Right ventricle myocardium superior (tissue), 1 donor: ENCODE results near the gene TMTC1. TPM values are rescaled to one million over a fixed set of nuclear protein-coding genes. Genes with fewer than 3 reads are reported as not detected.

Experiments
- ATAC-seq: fragments of 200-7000 bp; cut with Tn5 transposase; one replicate; pipeline ENCODE4 v1.9.1; 2020; ENCODE audit warnings: mild to moderate bottlenecking; ENCODE audit not compliant: poor library complexity
- DNase-seq: peaks from one replicate; pipeline ENCODE4 v3.0.0-alpha.2; 2020
- intact Hi-C: fragments of 100-400 bp; cut with DNase I; formaldehyde crosslinking; loops from one replicate; pipeline ENCODE4 v1.11.2; 2022
- total RNA-seq: library from RNA; stranded (reverse); fragmentation: NEBNext Ultra II Directional; extraction: Animal tissue kit (Norgen Biotek cat#: 25700); gene quantifications from one replicate; pipeline ENCODE4 v1.2.1, GENCODE V29; 2021
- donor health status: DM: no; HTN: yes; CAD: no; lungs with severe emphysema.

TMTC1 gene
- total RNA-seq, 1 donor from 2014 or later: 29.1 TPM

DNA sequence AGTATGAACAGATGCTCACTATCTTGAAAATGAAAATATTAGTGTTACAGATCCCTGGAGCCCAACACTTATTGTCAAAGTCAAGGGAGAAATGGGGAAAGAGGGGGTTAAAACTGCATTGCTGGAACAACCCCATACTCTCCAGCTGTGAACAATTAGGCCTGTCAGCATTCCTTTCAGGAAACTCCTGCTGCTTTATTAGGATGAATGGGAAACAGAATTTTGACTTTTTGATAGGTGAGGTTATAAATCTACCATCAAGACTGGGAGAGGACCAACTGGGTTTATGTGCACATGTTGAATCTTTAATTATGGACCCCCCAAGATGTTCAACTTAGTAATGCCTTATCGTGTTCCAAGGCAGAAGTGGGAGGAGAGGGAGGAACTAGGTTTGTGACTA, 85.0 kb downstream of the TMTC1 start:
- ATAC-seq: no peak
- no peak for DNase-seq
- intact Hi-C loops: no loop called here

- DNase-seq: no peak
- intact Hi-C loops: no loop called here
Observed at GRCh38 chr12:29695800-29696199, 87.9 kb downstream of the TMTC1 start.

DNA sequence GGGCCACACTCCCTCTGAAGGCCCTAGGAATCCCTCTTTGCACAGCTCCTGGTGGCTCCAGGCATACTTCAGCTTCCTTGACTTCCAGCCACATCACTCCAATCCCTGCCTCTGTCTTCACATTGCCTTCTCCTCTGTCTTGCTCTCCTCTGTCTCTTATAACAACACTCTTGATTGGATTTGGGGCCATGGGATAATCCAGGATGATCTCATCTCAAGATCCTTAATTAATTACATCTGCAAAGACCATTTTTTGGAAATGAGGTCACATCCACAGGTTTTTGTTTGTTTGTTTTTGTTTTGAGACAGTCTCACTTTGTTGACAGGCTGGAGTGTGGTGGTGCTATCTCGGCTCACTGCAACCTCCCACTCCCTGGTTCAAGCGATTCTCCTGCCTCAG, 88.7 kb downstream of the TMTC1 start:
- intact Hi-C loops: no loop called here
- DNase-seq (no peak), ATAC-seq (no peak)

More at GRCh38 chr12:29695800-29696199, 87.9 kb downstream of the TMTC1 start:
- no peak for ATAC-seq

DNA sequence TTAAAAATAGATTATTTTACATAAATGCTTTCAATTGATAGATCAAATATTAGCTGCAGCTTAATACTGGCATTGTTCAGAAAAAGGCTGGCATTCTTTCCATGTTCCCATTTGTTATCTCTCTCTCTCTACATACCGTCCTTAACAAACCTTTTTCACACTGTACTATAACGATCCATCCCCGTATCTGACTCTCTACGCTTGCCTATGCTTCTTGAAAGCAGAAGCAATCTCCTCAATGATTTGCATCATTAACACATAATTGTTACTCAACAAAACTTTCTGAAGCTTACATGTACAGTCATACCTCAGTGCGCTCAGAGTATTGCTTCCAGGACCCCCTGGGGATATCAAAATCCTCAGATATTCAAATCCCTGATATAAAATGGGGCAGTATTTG, 89.7 kb downstream of the TMTC1 start:
- intact Hi-C loops: no loop called here
- DNase-seq: no peak
- peak; percentile 67 for ATAC-seq

DNA sequence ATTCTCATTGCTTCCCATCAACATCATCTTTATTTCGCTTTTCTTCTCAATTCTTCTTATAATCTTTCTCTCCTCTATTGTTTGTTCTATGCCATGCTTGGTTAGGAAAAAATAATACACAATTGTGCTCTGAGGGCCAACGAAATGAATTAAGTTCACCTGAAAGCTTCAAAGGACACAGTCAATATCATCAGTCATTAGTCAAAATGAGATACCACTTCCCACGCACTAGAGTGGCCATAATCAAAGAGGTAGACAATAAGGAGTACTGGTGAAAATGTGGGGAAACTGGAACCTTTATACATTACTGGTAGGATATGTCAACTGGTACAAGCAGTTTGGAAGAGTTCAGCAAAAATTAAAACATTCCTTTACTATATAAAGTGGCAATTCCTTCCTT, 91.5 kb downstream of the TMTC1 start:
- intact Hi-C loops: no loop called here
- ATAC-seq (no peak), DNase-seq (no peak)

- intact Hi-C loops: no loop called here
- ATAC-seq (no peak), DNase-seq (no peak)
Observed at GRCh38 chr12:29691161-29691854, 92.4 kb downstream of the TMTC1 start.

DNA sequence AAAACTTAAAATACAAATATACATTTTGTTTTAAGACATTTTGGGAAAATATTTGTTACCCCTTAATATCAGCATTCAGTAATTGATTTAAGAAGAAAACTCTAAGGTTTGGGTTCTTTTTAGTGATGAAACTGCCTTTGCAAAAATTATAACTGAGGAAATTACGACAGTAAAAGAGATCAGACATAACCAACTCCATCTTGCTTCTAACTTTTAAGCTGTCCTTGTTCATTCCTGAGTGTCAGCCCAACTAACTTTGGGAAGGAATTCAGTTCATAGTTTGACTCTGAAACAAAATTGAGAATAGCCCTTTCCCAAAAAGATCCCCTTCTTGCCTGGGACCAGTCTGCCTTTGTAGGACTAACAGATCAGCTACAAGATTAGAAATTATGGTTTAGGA, 93.0 kb downstream of the TMTC1 start:
- DNase-seq (no peak), ATAC-seq (no peak)
- intact Hi-C loops: no loop called here

- DNase-seq (no peak), ATAC-seq (peak; percentile 85)
Observed at GRCh38 chr12:29688914-29689313, 94.8 kb downstream of the TMTC1 start.

GRCh38 chr12:29682088-29682487, 101.7 kb downstream of the TMTC1 start:
- intact Hi-C loops: no loop called here
- no peak for ATAC-seq

More at GRCh38 chr12:29688914-29689313, 94.8 kb downstream of the TMTC1 start:
- intact Hi-C loops: no loop called here

GRCh38 chr12:29681370-29681769, 102.4 kb downstream of the TMTC1 start:
- DNase-seq: no peak
- intact Hi-C loops: no loop called here
- ATAC-seq: no peak

More at GRCh38 chr12:29682088-29682487, 101.7 kb downstream of the TMTC1 start:
- no peak for DNase-seq

DNA sequence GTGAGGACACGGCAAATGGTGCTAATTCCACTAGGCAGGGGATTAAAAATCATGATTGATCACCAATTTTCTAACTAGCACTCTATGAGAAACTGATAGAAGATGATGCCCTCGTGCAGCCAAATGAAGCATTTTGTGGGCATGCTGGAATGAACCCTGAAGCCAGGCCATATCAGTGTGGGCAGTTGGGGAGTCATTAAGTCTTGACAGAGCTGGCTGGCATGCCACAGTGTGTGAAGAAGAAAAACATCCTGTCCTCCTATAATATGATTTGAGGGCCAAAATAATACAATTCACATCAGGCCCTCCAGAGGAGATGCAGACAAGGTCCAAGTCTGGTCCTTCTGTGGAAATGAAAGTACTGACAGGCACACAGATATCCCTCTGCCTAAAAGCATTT, 107.1 kb downstream of the TMTC1 start:
- intact Hi-C loops: no loop called here
- DNase-seq (no peak), ATAC-seq (no peak)

DNA sequence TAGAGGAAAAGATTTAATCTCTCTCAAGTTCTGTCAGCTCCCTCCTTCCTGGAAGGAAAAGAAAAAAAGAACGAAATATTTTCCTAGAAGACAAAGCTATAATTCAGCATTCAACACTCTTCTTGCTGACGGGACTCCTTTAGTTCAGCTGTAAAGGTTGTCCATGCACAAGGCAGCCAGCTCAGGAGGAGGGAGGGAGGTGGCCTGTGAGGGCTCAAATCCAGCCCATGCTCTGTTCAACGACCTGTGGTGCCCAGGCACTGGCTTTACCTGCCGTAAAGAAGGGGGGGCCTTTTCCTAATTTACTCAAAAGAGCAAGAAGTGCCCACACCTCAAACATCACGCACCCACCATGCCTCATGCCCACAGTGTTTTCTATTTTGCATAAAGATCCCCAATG, 109.3 kb downstream of the TMTC1 start:
- no peak for DNase-seq
- intact Hi-C loops: no loop called here
- ATAC-seq: no peak

DNA sequence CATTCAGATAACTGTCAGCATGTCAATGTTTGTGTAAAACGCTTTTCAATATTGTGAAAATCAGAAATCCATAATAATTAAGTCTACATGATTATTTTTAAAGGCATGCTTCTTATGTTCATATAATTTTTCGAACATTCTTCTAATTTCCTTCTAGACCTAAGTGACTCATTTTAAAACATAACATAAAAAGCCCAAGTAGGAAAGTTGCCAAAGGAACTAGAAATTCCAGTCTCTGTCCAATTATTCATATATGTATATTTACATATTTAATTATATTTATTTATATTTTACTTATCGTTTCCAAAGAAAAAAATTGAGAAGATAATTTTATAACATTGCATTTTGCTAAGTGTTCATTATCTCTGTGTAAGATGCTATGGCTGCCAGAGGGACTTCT, 110.4 kb downstream of the TMTC1 start:
- DNase-seq: no peak
- intact Hi-C loops: no loop called here

DNA sequence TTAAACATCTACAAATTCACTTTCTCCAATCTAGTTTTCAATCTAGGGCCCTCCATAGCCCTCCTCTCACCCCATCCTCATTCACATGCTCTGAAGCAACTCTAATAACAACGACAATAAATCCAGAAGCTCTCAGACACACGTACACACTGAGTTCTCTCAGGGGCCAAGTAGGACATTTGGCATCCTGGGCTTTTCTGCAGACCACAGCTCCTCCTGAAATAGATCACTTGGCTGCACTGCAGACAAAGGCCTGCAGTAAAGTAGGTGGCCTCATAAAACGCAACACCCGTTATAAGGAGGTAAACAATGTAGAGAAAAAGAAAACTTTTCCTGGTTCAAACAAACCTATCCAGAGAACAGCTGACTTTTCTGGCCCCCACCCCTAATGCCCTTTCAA, 111.2 kb downstream of the TMTC1 start:
- ATAC-seq (peak; percentile 69), DNase-seq (no peak)
- intact Hi-C loops: no loop called here

More for the DNA sequence above, 110.4 kb downstream of the TMTC1 start:
- no peak for ATAC-seq

GRCh38 chr12:29671742-29672141, 112.0 kb downstream of the TMTC1 start:
- intact Hi-C loops: no loop called here
- no peak for DNase-seq
- no peak for ATAC-seq

GRCh38 chr12:29667011-29667410, 116.7 kb downstream of the TMTC1 start:
- ATAC-seq (no peak), DNase-seq (no peak)
- intact Hi-C loops: no loop called here

- ATAC-seq (no peak), DNase-seq (no peak)
- intact Hi-C loops: no loop called here
Observed at GRCh38 chr12:29665107-29665506, 118.6 kb downstream of the TMTC1 start.

GRCh38 chr12:29662734-29663323, 120.9 kb downstream of the TMTC1 start:
- DNase-seq (no peak), ATAC-seq (peak; percentile 78)
- intact Hi-C loops: no loop called here

DNA sequence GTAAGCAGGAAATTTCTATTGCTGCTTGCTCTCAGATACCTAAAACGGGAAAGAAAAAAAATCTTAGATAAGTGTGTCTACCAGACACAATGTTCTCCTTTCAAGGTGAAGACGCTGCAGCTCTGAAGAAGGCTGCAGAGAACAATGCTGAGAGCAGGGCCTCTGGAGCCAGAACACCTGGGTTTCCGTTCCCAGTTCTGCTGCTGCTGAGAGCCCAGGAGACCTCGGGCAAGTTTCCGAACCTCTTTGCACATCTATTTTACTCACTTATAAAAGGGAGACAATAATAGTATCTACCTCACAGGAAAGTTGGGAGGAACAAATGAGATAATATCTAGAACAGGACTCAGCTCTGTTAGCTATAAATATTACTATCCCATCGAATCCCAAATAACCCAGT, 122.9 kb downstream of the TMTC1 start:
- intact Hi-C loops: no loop called here
- DNase-seq: no peak
- ATAC-seq: no peak

GRCh38 chr12:29656762-29657538, 126.8 kb downstream of the TMTC1 start:
- DNase-seq (no peak), ATAC-seq (peak; percentile 67)
- intact Hi-C loops: no loop called here
